K562 treated with DMSO at 1 percent for 4 hours (cell line): ENCODE results near the gene MOCS3. TPM values are rescaled to one million over a fixed set of nuclear protein-coding genes. Genes with fewer than 3 reads are reported as not detected.

Experiments used
- total RNA-seq: library from RNA; unstranded; fragments of 300-600 nt; gene quantifications from 2 replicates; pipeline ENCODE4 v1.2.3, GENCODE V29; 2022; ENCODE audit not compliant: insufficient read depth

The MOCS3 gene
- 2.2 TPM in 2 replicates for total RNA-seq

DNA sequence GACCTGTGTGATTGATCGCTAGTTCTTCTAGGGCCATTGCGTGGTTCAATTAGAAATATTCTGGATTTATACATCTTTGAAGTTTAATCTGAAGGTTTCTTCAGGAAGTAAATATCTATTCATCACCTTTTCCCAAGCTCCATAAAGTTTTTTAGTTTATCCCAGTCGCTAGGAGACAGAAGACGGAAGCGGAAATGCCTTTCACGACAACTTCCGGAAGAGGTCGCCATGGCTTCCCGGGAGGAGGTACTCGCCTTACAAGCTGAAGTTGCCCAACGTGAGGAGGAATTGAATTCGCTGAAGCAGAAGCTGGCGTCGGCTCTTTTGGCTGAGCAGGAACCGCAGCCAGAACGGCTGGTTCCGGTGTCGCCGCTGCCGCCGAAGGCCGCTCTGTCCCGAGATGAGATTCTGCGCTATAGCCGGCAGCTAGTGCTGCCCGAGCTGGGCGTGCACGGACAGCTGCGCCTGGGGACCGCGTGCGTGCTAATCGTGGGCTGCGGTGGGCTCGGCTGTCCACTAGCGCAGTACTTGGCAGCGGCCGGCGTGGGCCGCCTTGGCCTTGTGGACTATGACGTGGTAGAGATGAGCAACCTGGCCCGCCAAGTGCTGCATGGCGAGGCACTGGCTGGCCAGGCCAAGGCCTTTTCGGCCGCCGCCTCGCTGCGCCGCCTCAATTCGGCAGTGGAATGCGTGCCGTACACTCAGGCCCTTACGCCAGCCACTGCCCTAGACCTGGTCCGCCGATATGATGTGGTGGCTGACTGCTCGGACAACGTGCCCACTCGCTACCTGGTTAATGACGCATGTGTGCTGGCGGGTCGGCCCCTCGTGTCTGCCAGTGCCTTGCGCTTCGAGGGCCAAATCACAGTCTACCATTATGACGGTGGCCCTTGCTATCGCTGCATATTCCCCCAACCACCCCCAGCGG lies at the start of gene MOCS3:
Gene MOCS3, plus strand, starts transcription at position 204 of the 928 bp plus-strand sequence. Its CDS starts 25 bp downstream, at position 229.

DNA sequence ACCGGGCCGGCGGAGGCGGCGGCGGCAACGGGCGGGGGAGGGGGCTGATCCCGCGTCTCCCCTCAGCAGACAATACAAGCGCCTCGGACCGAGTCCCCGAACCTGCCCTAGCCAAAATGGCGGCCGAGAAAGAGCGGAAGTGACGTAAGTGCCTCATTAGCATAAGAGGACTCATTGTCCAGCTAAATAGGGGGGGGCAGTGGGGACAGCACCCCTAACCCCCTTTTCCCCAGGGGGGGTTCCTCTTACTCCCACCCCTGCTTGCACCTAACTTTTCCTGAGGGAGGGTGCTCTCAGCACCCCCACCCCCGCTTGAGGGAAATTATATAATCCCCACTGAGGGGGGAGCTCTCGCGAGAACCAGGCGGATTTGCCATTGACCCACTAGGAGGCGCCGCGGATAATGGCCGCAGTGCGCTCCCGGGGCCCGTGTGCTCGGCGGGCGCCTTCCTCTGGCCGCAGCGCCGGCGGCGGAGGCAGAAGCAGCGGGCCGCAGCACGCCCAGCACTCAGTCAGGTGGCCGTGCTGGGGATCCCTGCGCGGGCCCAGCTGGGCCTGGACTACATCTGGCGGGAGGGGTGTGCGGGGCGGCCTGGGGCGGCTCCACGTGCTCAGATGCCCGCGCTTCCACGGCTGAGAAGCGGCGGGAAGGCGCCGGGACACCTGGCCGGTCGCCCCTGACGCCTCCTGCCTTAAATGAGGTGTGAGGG lies 27.2 kb upstream of the MOCS3 start, which contains the start of gene ADNP:
Gene ADNP, minus strand, starts transcription at position 132 of the 710 bp plus-strand sequence. CDS start 27,441 bp downstream, outside the sequence.

GRCh38 chr20:50957798-50958614 lies 612 bp upstream of the MOCS3 start, which contains the start of gene DPM1:
DPM1 (minus strand) TSS chr20:50958532; CDS start chr20:50958523, 9 bp downstream.

Other genes with a start within 250 kb of the MOCS3 start
- gene PARD6B, start 227.2 kb upstream of the MOCS3 start, total RNA-seq = 0.75 and 2.3 TPM in 2 replicates
- gene BCAS4, start 163.8 kb upstream of the MOCS3 start, total RNA-seq = 0.11 TPM in 1 of 2 replicates, not detected in the other
- 26.2 and 36.7 TPM in 2 replicates for gene ADNP, start 27.4 kb upstream of the MOCS3 start, total RNA-seq
- 60.3 and 70.1 TPM in 2 replicates for gene DPM1, start 286 bp upstream of the MOCS3 start, total RNA-seq
- gene KCNG1, start 64.3 kb downstream of the MOCS3 start, total RNA-seq = 23.9 and 43.5 TPM in 2 replicates